Activated T-helper 2 cell treated with anti-CD3 and anti-CD28 coated beads, Interferon-gamma antibody, Interleukin-2, Interleukin-4, amounts not matched to agents 10 μg/mL and 5 μg/mL and 100 μg/mL, durations not matched to agents 14 hours and 24 hours and 36 hours (primary cell): ENCODE measurements around the gene ZNF224. TPM values are rescaled to one million over a fixed set of nuclear protein-coding genes. Genes with fewer than 3 reads are reported as not detected.

Experiments used
- DNase-seq: peaks from one replicate; pipeline ENCODE4 v3.0.0; 2021; ENCODE audit warnings: low spot score
- H3K27ac Mint-ChIP-seq: one replicate; pipeline ENCODE4 v1.8.0; 2021; ENCODE audit warnings: mixed read lengths
- H3K27me3 Mint-ChIP-seq: one replicate; pipeline ENCODE4 v1.8.0; 2021; ENCODE audit warnings: low read depth, mixed read lengths
- H3K36me3 Mint-ChIP-seq: one replicate; pipeline ENCODE4 v1.8.0; 2021; ENCODE audit warnings: low read depth, mixed read lengths
- H3K4me1 Mint-ChIP-seq: one replicate; pipeline ENCODE4 v1.8.0; 2021; ENCODE audit warnings: low read depth, mixed read lengths
- H3K4me3 Mint-ChIP-seq: one replicate; pipeline ENCODE4 v1.8.0; 2021; ENCODE audit warnings: low read depth, mild to moderate bottlenecking, moderate library complexity, mixed read lengths
- H3K9me3 Mint-ChIP-seq: one replicate; pipeline ENCODE4 v1.8.0; 2021; ENCODE audit warnings: mixed read lengths
- intact Hi-C: fragments of 100-400 bp; cut with micrococcal nuclease; formaldehyde crosslinking; loops from one replicate; pipeline ENCODE4 v1.15.1; 2023
- total RNA-seq: library from RNA; stranded (reverse); gene quantifications from 2 replicates; pipeline ENCODE4 v1.2.3, GENCODE V29; 2022

Gene ZNF224
- total RNA-seq, 1 donor from 2014 or later = 22.3 TPM

DNA sequence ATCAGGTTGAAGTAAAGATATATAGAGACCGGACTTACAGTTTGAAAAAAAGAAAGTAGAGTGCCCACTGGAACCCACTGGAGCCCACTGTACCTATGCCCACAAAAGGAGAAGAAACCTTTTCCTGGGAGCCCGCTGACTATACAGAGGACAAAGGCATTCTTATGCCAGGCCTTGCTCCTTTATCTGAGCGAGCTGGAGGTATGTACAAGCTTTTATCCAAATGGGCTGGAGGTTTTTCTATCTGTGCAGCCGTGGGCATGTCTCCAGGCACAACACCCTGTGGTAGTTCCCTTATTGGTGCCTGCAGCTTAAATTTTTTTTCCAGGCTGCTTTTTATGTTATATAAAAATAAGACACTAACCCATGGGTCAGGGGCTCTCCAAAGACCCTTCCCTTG lies 55.6 kb downstream of the ZNF224 start:
- peaks cover 31% of the 10 kb centered on the region for H3K9me3 Mint-ChIP-seq
- DNase-seq = no peak
- peaks cover 87% of the 10 kb centered on the region for H3K36me3 Mint-ChIP-seq
- no peak overlapping the region for H3K4me3 Mint-ChIP-seq
- intact Hi-C loops = no loop called here
- no peaks in the 10 kb centered on the region for H3K27me3 Mint-ChIP-seq
- no peak overlapping the region for H3K27ac Mint-ChIP-seq
- H3K4me1 Mint-ChIP-seq = no peaks in the 10 kb centered on the region

DNA sequence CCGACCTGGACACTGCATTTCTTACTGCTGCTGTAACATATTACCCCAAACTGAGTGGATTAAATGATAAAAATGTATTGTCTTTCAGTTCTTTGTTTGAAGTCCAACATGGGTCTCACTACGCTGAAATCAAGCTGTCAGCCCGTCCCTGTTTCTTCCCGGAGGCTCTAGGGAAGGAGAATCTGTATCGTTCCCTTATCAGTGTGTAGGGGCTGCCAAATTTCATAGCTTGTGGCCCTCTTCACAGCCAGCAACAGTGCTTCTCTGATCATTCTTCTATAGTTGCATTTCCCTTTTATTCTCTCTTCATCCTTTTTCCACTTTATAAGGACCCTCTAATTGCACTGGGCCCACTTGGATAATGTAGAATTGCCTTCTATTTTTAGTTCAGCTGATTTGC lies 57.3 kb downstream of the ZNF224 start:
- no peaks in the 10 kb centered on the region for H3K27me3 Mint-ChIP-seq
- H3K9me3 Mint-ChIP-seq = peaks cover 45% of the 10 kb centered on the region

DNA sequence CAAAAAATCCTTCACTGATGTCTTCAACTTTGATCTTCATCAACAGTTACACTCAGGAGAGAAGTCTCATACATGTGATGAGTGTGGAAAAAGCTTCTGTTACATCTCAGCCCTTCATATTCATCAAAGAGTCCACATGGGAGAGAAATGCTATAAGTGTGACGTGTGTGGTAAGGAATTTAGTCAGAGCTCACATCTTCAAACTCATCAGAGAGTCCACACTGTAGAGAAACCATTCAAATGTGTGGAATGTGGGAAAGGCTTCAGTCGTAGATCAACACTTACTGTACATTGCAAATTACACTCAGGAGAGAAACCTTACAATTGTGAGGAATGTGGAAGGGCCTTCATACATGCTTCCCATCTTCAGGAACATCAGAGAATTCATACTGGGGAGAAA lies 62.3 kb downstream of the ZNF224 start:
- Mint-ChIP-seq H3K4me1 (no peaks in the 10 kb centered on the region), H3K27ac (no peak overlapping the region), H3K36me3 (peaks cover 62% of the 10 kb centered on the region), H3K4me3 (no peak overlapping the region), H3K9me3 (peaks cover 79% of the 10 kb centered on the region), H3K27me3 (no peaks in the 10 kb centered on the region)
- no peak for DNase-seq
- intact Hi-C loops = no loop called here

More for the DNA sequence above, 57.3 kb downstream of the ZNF224 start:
- Mint-ChIP-seq H3K27ac (no peak overlapping the region), H3K36me3 (peaks cover 81% of the 10 kb centered on the region), H3K4me3 (no peak overlapping the region), H3K4me1 (no peaks in the 10 kb centered on the region)
- DNase-seq = no peak
- intact Hi-C loops = no loop called here

Other genes with a start within 250 kb of the ZNF224 start
- 0.53 and 1.7 TPM in 2 replicates for gene ZNF404, start 210.4 kb upstream of the ZNF224 start, total RNA-seq
- 11.1 and 12.2 TPM in 2 replicates for gene ZNF45, start 159.1 kb upstream of the ZNF224 start, total RNA-seq
- gene ZNF221, start 143.1 kb upstream of the ZNF224 start, total RNA-seq = 0.92 and 1.4 TPM in 2 replicates
- gene ZNF155, start 110.2 kb upstream of the ZNF224 start, total RNA-seq = 4.7 and 5.5 TPM in 2 replicates
- gene ZNF230, start 91.4 kb upstream of the ZNF224 start, total RNA-seq = 3.8 and 4.5 TPM in 2 replicates
- 0.99 and 1.8 TPM in 2 replicates for gene ZNF222, start 69.0 kb upstream of the ZNF224 start, total RNA-seq
- not detected in 2 replicates for gene ZNF223, start 42.3 kb upstream of the ZNF224 start, total RNA-seq
- 1.1 and 1.4 TPM in 2 replicates for gene ZNF284, start 22.2 kb upstream of the ZNF224 start, total RNA-seq
- gene ZNF225, start 19.0 kb downstream of the ZNF224 start, total RNA-seq = 3.5 and 3.6 TPM in 2 replicates
- 10.3 and 11.6 TPM in 2 replicates for gene ZNF234, start 47.2 kb downstream of the ZNF224 start, total RNA-seq
- gene ZNF226, start 70.7 kb downstream of the ZNF224 start, total RNA-seq = 6.6 and 9.8 TPM in 2 replicates
- 17.6 and 17.7 TPM in 2 replicates for gene ZNF227, start 118.2 kb downstream of the ZNF224 start, total RNA-seq
- gene ZNF233, start 165.5 kb downstream of the ZNF224 start, total RNA-seq = not detected in 2 replicates
- gene ZNF235, start 210.7 kb downstream of the ZNF224 start, total RNA-seq = 2.7 and 3.1 TPM in 2 replicates